Effector memory CD8-positive, alpha-beta T cell (primary cell): ENCODE data around the gene ASIC5.

Source experiments
- ATAC-seq: fragments of 150-1000 bp; cut with Tn5 transposase; replicated peaks from 2 replicates; pipeline ENCODE4 v1.10.0; 2021; ENCODE audit warnings: mild to moderate bottlenecking, moderate library complexity
- DNase-seq, 3 experiments: peaks; one replicate each; pipeline ENCODE4 v3.0.0; 2021
- H3K27ac Mint-ChIP-seq, 2 donors: one replicate each; pipeline ENCODE4 v1.8.0; 2022; ENCODE audit warnings: mild to moderate bottlenecking in 2 of 2, mixed read lengths in 2 of 2, moderate library complexity in 2 of 2
- H3K27me3 Mint-ChIP-seq, 2 donors: one replicate each; pipeline ENCODE4 v1.8.0; 2022; ENCODE audit warnings: mixed read lengths in 2 of 2
- H3K36me3 Mint-ChIP-seq: one replicate; pipeline ENCODE4 v1.8.0; 2022; ENCODE audit warnings: mild to moderate bottlenecking, moderate library complexity, mixed read lengths; ENCODE audit not compliant: insufficient read depth
- H3K4me1 Mint-ChIP-seq, 2 donors: one replicate each; pipeline ENCODE4 v1.8.0; 2022; ENCODE audit warnings: low read depth in 2 of 2, mixed read lengths in 2 of 2
- H3K4me3 Mint-ChIP-seq, 2 donors: one replicate each; pipeline ENCODE4 v1.8.0; 2022; ENCODE audit warnings: mild to moderate bottlenecking in 2 of 2, mixed read lengths in 2 of 2, moderate library complexity in 2 of 2
- H3K9me3 Mint-ChIP-seq, 2 donors: one replicate each; pipeline ENCODE4 v1.8.0; 2022; ENCODE audit warnings: mixed read lengths in 2 of 2

The ASIC5 gene

GRCh38 chr4:155784637-155785036 lies 81.4 kb downstream of the ASIC5 start:
- Mint-ChIP-seq H3K4me1 (peaks cover 0 to 3% of the 10 kb centered on the region in 2 donors), H3K27ac (no peak overlapping the region), H3K27me3 (no peaks in the 10 kb centered on the region), H3K36me3 (no peaks in the 10 kb centered on the region), H3K4me3 (no peak overlapping the region), H3K9me3 (no peaks in the 10 kb centered on the region)
- DNase-seq (no peak), ATAC-seq (no peak)

- no peaks in the 10 kb centered on the region for H3K36me3 Mint-ChIP-seq
- H3K4me1 Mint-ChIP-seq = no peaks in the 10 kb centered on the region
- ATAC-seq (no peak), DNase-seq (no peak)
- H3K9me3 Mint-ChIP-seq = no peaks in the 10 kb centered on the region
- no peaks in the 10 kb centered on the region for H3K27me3 Mint-ChIP-seq
- no peak overlapping the region for H3K27ac Mint-ChIP-seq
- no peak overlapping the region for H3K4me3 Mint-ChIP-seq
Observed at GRCh38 chr4:155781249-155781831, 84.7 kb downstream of the ASIC5 start.

GRCh38 chr4:155780775-155781174 lies 85.3 kb downstream of the ASIC5 start:
- H3K4me1 Mint-ChIP-seq = no peaks in the 10 kb centered on the region
- H3K9me3 Mint-ChIP-seq = no peaks in the 10 kb centered on the region
- no peaks in the 10 kb centered on the region for H3K36me3 Mint-ChIP-seq
- no peak overlapping the region for H3K27ac Mint-ChIP-seq
- no peaks in the 10 kb centered on the region for H3K27me3 Mint-ChIP-seq
- ATAC-seq (no peak), DNase-seq (no peak)
- H3K4me3 Mint-ChIP-seq = no peak overlapping the region
